GM19372 (cell line): ENCODE data around the gene DOCK1.

ENCODE experiments used
- ATAC-seq: cut with Tn5 transposase; IDR thresholded peaks from one replicate; pipeline ENCODE4 v1.9.1; 2021; ENCODE audit warnings: mild to moderate bottlenecking, low read depth, moderate library complexity; ENCODE audit not compliant: unreplicated experiment

DOCK1 gene

GRCh38 chr10:127464561-127464960 lies 559.3 kb downstream of the DOCK1 start:
- no peak for ATAC-seq

- no peak for ATAC-seq
Observed at GRCh38 chr10:127467811-127468210, 562.6 kb downstream of the DOCK1 start.

- ATAC-seq = no peak
Observed at GRCh38 chr10:127468632-127469031, 563.4 kb downstream of the DOCK1 start.

- no peak for ATAC-seq
Observed at GRCh38 chr10:127470911-127471310, 565.7 kb downstream of the DOCK1 start.

- no peak for ATAC-seq
Observed at GRCh38 chr10:127472976-127473375, 567.7 kb downstream of the DOCK1 start.

GRCh38 chr10:127474501-127474900 lies 569.3 kb downstream of the DOCK1 start:
- no peak for ATAC-seq

GRCh38 chr10:127485153-127485857 lies 580.1 kb downstream of the DOCK1 start:
- no peak for ATAC-seq

GRCh38 chr10:127486355-127486754 lies 581.1 kb downstream of the DOCK1 start:
- ATAC-seq = no peak

GRCh38 chr10:127492607-127493250 lies 587.5 kb downstream of the DOCK1 start:
- no peak for ATAC-seq

GRCh38 chr10:127496035-127496434 lies 590.8 kb downstream of the DOCK1 start:
- ATAC-seq = no peak

- ATAC-seq = no peak
Observed at GRCh38 chr10:127497685-127498084, 592.5 kb downstream of the DOCK1 start.

- ATAC-seq = no peak
Observed at GRCh38 chr10:127498087-127498486, 592.9 kb downstream of the DOCK1 start.

- no peak for ATAC-seq
Observed at GRCh38 chr10:127500127-127500526, 594.9 kb downstream of the DOCK1 start.
